GM19438 (cell line): Measurements from ENCODE around the gene B4GALT1.
A peak's percentile ranks its signal among the peaks of the same experiment; 100 is the strongest.
"Not testable (repeated sequence)": the region's sequence is repeated elsewhere in the genome, so short reads cannot be mapped to it uniquely, and the experiment has no call there.

ENCODE experiments used
- ATAC-seq: cut with Tn5 transposase; IDR thresholded peaks from one replicate; pipeline ENCODE4 v1.9.1; 2021; ENCODE audit warnings: low read depth; ENCODE audit not compliant: unreplicated experiment

B4GALT1 gene

GRCh38 chr9:33185858-33186257 lies 18.7 kb upstream of the B4GALT1 start:
- no peak for ATAC-seq

GRCh38 chr9:33185406-33185805 lies 18.3 kb upstream of the B4GALT1 start:
- no peak for ATAC-seq

- ATAC-seq, result no peak
Observed at GRCh38 chr9:33184963-33185362, 17.8 kb upstream of the B4GALT1 start.

GRCh38 chr9:33182519-33182918 lies 15.4 kb upstream of the B4GALT1 start:
- ATAC-seq, result no peak

- ATAC-seq, result no peak
Observed at GRCh38 chr9:33180526-33181184, 13.5 kb upstream of the B4GALT1 start.

- no peak for ATAC-seq
Observed at GRCh38 chr9:33178972-33179697, 12.0 kb upstream of the B4GALT1 start.

- ATAC-seq, result peak; percentile 96
Observed at GRCh38 chr9:33177639-33178038, 10.5 kb upstream of the B4GALT1 start.

- ATAC-seq, result no peak
Observed at GRCh38 chr9:33177086-33177485, 9.9 kb upstream of the B4GALT1 start.

GRCh38 chr9:33175649-33176325 lies 8.7 kb upstream of the B4GALT1 start:
- no peak for ATAC-seq

GRCh38 chr9:33172256-33173238 lies 5.4 kb upstream of the B4GALT1 start:
- no peak for ATAC-seq

GRCh38 chr9:33170464-33171415 lies 3.6 kb upstream of the B4GALT1 start:
- ATAC-seq, result no peak

GRCh38 chr9:33168941-33169544 lies 1.9 kb upstream of the B4GALT1 start:
- ATAC-seq, result no peak

- peak; percentile 5 for ATAC-seq
Observed at GRCh38 chr9:33167972-33168461, 881 bp upstream of the B4GALT1 start.

GRCh38 chr9:33166231-33167083 lies 679 bp downstream of the B4GALT1 start:
- peak; percentile 0 for ATAC-seq

GRCh38 chr9:33165263-33166151 lies 1.6 kb downstream of the B4GALT1 start:
- ATAC-seq, result peak; percentile 24

- not testable (repeated sequence) for ATAC-seq
Observed at GRCh38 chr9:33164921-33165262, 2.2 kb downstream of the B4GALT1 start.
